ENCODE measurements around the gene CRHBP. TPM values are rescaled to one million over a fixed set of nuclear protein-coding genes. Genes with fewer than 3 reads are reported as not detected.

CRHBP gene, protein sequence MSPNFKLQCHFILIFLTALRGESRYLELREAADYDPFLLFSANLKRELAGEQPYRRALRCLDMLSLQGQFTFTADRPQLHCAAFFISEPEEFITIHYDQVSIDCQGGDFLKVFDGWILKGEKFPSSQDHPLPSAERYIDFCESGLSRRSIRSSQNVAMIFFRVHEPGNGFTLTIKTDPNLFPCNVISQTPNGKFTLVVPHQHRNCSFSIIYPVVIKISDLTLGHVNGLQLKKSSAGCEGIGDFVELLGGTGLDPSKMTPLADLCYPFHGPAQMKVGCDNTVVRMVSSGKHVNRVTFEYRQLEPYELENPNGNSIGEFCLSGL
- 0.50 and 0.53 TPM in 2 replicates for total RNA-seq (2014; rRNA removed; shearing (Covaris generic))

DNA sequence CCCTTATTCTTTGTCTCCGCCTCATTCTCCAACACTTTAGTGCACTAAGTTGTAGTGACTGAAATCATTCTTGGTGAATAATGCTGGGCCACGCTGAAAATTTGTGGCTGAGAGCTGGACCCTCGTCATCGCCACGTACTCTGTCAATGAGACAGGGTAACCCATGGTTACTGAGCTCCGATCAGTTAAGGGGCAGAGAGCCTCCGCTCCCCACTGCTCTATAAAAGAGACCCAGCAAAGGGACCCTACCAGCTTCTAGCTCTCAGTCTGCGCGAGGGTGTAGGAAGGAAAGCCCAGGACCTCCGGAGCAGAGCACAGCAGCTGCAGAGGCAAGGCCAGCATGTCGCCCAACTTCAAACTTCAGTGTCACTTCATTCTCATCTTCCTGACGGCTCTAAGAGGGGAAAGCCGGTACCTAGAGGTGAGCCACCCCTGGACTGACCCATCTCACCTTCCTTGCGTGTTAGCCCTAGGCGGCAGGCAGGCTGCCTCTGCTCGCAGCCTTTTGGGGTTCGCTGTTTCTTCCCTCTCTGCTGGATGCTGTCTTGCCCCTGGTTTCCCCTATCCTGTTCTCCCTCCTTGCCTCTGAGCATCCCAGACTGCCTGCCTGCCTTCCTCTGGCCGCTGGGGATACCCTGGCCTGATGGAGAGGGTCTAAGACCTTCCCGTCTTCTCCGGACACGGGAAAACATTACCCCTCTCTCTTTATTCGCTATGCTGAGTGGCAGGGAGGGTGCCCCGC lies at the start of gene CRHBP:
TSS of gene CRHBP (plus strand) at position 251 of the 742 bp plus-strand sequence. CDS start at position 341, 90 bp downstream.

Small RNAs within 50 kb of the gene (small RNA-seq; reads per million reads assigned to genes)
- not detected for gene RNU6ATAC36P

Other genes starting within 250 kb of the CRHBP start
- 48.1 and 50.7 TPM in 2 replicates for gene F2R, start 236.9 kb upstream of the CRHBP start, total RNA-seq (2014; rRNA removed; shearing (Covaris generic))
- gene F2RL1, start 134.0 kb upstream of the CRHBP start, total RNA-seq (2014; rRNA removed; shearing (Covaris generic)) = 6.3 and 7.9 TPM in 2 replicates
- gene S100Z, start 103.0 kb upstream of the CRHBP start, total RNA-seq (2014; rRNA removed; shearing (Covaris generic)) = 0.23 and 0.74 TPM in 2 replicates
- 32.1 and 38.4 TPM in 2 replicates for gene AGGF1, start 77.4 kb downstream of the CRHBP start, total RNA-seq (2014; rRNA removed; shearing (Covaris generic))
- 2.6 and 6.7 TPM in 2 replicates for gene ZBED3, start 134.2 kb downstream of the CRHBP start, total RNA-seq (2014; rRNA removed; shearing (Covaris generic))

Measured in A375 (cell line).